Stimulated activated CD4-positive, alpha-beta T cell treated with anti-CD3 and anti-CD28 coated beads, TNF-alpha, amount 100 ng/mL, for 24 hours (primary cell): ENCODE measurements around the gene PAM.

ENCODE experiments used
- DNase-seq, 3 experiments: peaks; one replicate each; pipeline ENCODE4 v3.0.0-alpha.2; 2020; ENCODE audit warnings: low read depth in 3 of 3

The PAM gene

GRCh38 chr5:102754767-102755431 is at the start of gene PAM:
Gene PAM, plus strand, starts transcription at chr5:102755305. Its CDS starts 110,891 bp downstream, at chr5:102866196.
- peak; percentile 53 to 78 (median 56) for DNase-seq

- no peak for DNase-seq
Measured at GRCh38 chr5:102711525-102712385, 43.4 kb upstream of the PAM start.

GRCh38 chr5:102713278-102713677 is 41.8 kb upstream of the PAM start:
- no peak for DNase-seq

- DNase-seq, result no peak
Measured at GRCh38 chr5:102713682-102714231, 41.3 kb upstream of the PAM start.

- DNase-seq, result no peak
Measured at GRCh38 chr5:102715082-102715807, 39.9 kb upstream of the PAM start.

GRCh38 chr5:102716017-102716416 is 39.1 kb upstream of the PAM start:
- no peak for DNase-seq

- DNase-seq, result no peak
Measured at GRCh38 chr5:102718819-102719218, 36.3 kb upstream of the PAM start.

- no peak for DNase-seq
Measured at GRCh38 chr5:102719886-102720285, 35.2 kb upstream of the PAM start.

- DNase-seq, result no peak
Measured at GRCh38 chr5:102720969-102721368, 34.1 kb upstream of the PAM start.

- DNase-seq, result no peak
Measured at GRCh38 chr5:102722931-102723330, 32.2 kb upstream of the PAM start.

- no peak for DNase-seq
Measured at GRCh38 chr5:102731693-102732092, 23.4 kb upstream of the PAM start.

GRCh38 chr5:102733534-102733933 is 21.6 kb upstream of the PAM start:
- no peak for DNase-seq

GRCh38 chr5:102737161-102737560 is 17.9 kb upstream of the PAM start:
- no peak for DNase-seq

- DNase-seq, result no peak
Measured at GRCh38 chr5:102737805-102738469, 17.2 kb upstream of the PAM start.

- no peak for DNase-seq
Measured at GRCh38 chr5:102740515-102740914, 14.6 kb upstream of the PAM start.

GRCh38 chr5:102742215-102742614 is 12.9 kb upstream of the PAM start:
- DNase-seq, result no peak

GRCh38 chr5:102743900-102744299 is 11.2 kb upstream of the PAM start:
- no peak for DNase-seq

- no peak for DNase-seq
Measured at GRCh38 chr5:102747386-102748166, 7.5 kb upstream of the PAM start.

GRCh38 chr5:102749416-102750030 is 5.6 kb upstream of the PAM start:
- DNase-seq, result no peak

GRCh38 chr5:102750151-102750834 is 4.8 kb upstream of the PAM start:
- no peak for DNase-seq
